Thyroid gland (tissue), 4 donors: ENCODE measurements around the gene TK1.

Experiments
- POLR2A ChIP-seq, 2 donors: fragments of 450-650 bp; IDR thresholded peaks; one replicate each; pipeline ENCODE4 v1.6.1; 2017; ENCODE audit warnings: antibody characterized with exemption in 2 of 2, mild to moderate bottlenecking in 2 of 2, moderate library complexity in 1 of 2
- TF ChIP-seq, protein P1 (sequence below), 6 experiments: fragments of 200-600 bp in 3 of 6; fragments of 450-650 bp in 3 of 6; sonication (generic) in 3 of 6; IDR thresholded peaks; one replicate each; pipeline ENCODE4 v1.5.1; 2016 to 2019; ENCODE audit warnings: antibody characterized with exemption in 6 of 6, mild to moderate bottlenecking in 2 of 6, inconsistent platforms in 1 of 6, moderate library complexity in 1 of 6

DNA sequence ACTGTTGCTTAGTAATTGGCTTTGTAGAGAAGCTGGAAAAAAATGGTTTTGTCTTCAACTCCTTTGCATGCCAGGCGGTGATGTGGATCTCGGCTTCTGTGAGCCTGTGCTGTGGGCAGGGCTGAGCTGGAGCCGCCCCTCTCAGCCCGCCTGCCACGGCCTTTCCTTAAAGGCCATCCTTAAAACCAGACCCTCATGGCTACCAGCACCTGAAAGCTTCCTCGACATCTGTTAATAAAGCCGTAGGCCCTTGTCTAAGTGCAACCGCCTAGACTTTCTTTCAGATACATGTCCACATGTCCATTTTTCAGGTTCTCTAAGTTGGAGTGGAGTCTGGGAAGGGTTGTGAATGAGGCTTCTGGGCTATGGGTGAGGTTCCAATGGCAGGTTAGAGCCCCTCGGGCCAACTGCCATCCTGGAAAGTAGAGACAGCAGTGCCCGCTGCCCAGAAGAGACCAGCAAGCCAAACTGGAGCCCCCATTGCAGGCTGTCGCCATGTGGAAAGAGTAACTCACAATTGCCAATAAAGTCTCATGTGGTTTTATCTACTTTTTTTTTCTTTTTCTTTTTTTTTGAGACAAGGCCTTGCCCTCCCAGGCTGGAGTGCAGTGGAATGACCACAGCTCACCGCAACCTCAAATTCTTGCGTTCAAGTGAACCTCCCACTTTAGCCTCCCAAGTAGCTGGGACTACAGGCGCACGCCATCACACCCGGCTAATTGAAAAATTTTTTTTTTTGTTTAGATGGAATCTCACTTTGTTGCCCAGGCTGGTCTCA is 38.4 kb upstream of the TK1 start:
- TF ChIP-seq, protein P1, sequence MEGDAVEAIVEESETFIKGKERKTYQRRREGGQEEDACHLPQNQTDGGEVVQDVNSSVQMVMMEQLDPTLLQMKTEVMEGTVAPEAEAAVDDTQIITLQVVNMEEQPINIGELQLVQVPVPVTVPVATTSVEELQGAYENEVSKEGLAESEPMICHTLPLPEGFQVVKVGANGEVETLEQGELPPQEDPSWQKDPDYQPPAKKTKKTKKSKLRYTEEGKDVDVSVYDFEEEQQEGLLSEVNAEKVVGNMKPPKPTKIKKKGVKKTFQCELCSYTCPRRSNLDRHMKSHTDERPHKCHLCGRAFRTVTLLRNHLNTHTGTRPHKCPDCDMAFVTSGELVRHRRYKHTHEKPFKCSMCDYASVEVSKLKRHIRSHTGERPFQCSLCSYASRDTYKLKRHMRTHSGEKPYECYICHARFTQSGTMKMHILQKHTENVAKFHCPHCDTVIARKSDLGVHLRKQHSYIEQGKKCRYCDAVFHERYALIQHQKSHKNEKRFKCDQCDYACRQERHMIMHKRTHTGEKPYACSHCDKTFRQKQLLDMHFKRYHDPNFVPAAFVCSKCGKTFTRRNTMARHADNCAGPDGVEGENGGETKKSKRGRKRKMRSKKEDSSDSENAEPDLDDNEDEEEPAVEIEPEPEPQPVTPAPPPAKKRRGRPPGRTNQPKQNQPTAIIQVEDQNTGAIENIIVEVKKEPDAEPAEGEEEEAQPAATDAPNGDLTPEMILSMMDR (IDR thresholded peaks at IDR 0.05): no peak
- TF ChIP-seq POLR2A (IDR thresholded peaks at IDR 0.05): no peak
